Measurements from ENCODE around the gene AMFR.

GRCh38 chr16:56389554-56389953 is 35.8 kb downstream of the AMFR start:
- TF ChIP-seq YY1 (IDR thresholded peaks at IDR 0.05; ENCODE audit: insufficient read depth, insufficient read length) (no peak), ZNF274 (IDR thresholded peaks at IDR 0.05; ENCODE audit: low read depth, low read length) (no peak), SUZ12 (IDR thresholded peaks at IDR 0.05; ENCODE audit: extremely low read depth, insufficient read depth, insufficient read length) (no peak)
